ENCODE data around the gene DLX1. TPM values are rescaled to one million over a fixed set of nuclear protein-coding genes. Genes with fewer than 3 reads are reported as not detected.

Gene DLX1
- total and polyA plus RNA-seq, 9 of the 15 experiments (the other 6 are each of a cell fraction or from before 2014, with no cell fraction given) = 1.9 to 26.2 (median 9.6) TPM

GRCh38 chr2:172098650-172099471 is 13.6 kb downstream of the DLX1 start (continued):
- TF ChIP-seq FOSL1 (tag; conservative IDR thresholded peaks at IDR 0.05) (peak; percentile 99), SMARCE1 (IDR thresholded peaks at IDR 0.05) (peak; percentile 83; the same call in 1 of the 2 replicates), GATAD2A (IDR thresholded peaks at IDR 0.05) (no peak), ILF3 (IDR thresholded peaks at IDR 0.05; ENCODE audit: borderline replicate concordance) (no peak; the same call in 1 of the 2 replicates), BRF1 (IDR thresholded peaks at IDR 0.05; ENCODE audit: borderline replicate concordance, extremely low read depth, insufficient read length) (no peak), KAT7 (CRISPR knock-in tag; IDR thresholded peaks at IDR 0.05; ENCODE audit: borderline replicate concordance) (0 out of 2 replicates have a peak, but pooled peaks have one; percentile 51), UBTF (IDR thresholded peaks at IDR 0.05; ENCODE audit: borderline replicate concordance in 1 of 2, low read depth in 2 of 2, low read length in 2 of 2) (peak; percentile 69 to 94; a peak in 3 of 4 replicates), ZBTB40 (IDR thresholded peaks at IDR 0.05) (peak; percentile 66), ZBTB40 (CRISPR knock-in tag; IDR thresholded peaks at IDR 0.05) (no peak), BRF2 (IDR thresholded peaks at IDR 0.05; ENCODE audit: borderline replicate concordance, insufficient read depth, insufficient read length) (no peak), TRIM28 (IDR thresholded peaks at IDR 0.05) (peak; percentile 51)

All from K562 (cell line).